Astrocyte (in vitro differentiated cells and primary cell): ENCODE data around the gene TRMT1. TPM values are rescaled to one million over a fixed set of nuclear protein-coding genes. Genes with fewer than 3 reads are reported as not detected.
A peak's percentile ranks its signal among the peaks of the same experiment; 100 is the strongest.

Experiments
- DNase-seq: peaks from one replicate; pipeline ENCODE4 v3.0.0-alpha.2; 2010; ENCODE audit warnings: low read depth
- FAIRE-seq: peaks from 2 replicates; lab custom pipeline; 2011; peaks lifted over from hg19 to GRCh38; lab: Jason Lieb, UNC
- H2AFZ ChIP-seq: 2 replicates; pipeline ENCODE4 v1.6.0; 2012; ENCODE audit warnings: low read depth, low read length, inconsistent platforms
- H3K27ac ChIP-seq: 2 replicates; pipeline ENCODE4 v1.5.1; 2011; ENCODE audit warnings: low read depth, low read length, inconsistent platforms
- H3K27me3 ChIP-seq: 2 replicates; pipeline ENCODE4 v1.6.0; 2011; ENCODE audit warnings: low read length, inconsistent platforms; ENCODE audit not compliant: insufficient read depth
- H3K36me3 ChIP-seq: 2 replicates; pipeline ENCODE4 v1.5.1; 2011; ENCODE audit warnings: low read length, inconsistent platforms; ENCODE audit not compliant: insufficient read depth
- H3K4me1 ChIP-seq: 2 replicates; pipeline ENCODE4 v1.5.1; 2011; ENCODE audit warnings: low read length, inconsistent platforms; ENCODE audit not compliant: insufficient read depth
- H3K4me2 ChIP-seq: 2 replicates; pipeline ENCODE4 v1.6.0; 2012; ENCODE audit warnings: low read length, inconsistent platforms
- H3K4me3 ChIP-seq: 2 replicates; pipeline ENCODE4 v1.5.1; 2011; ENCODE audit warnings: low read depth, mild to moderate bottlenecking, low read length, inconsistent platforms; ENCODE audit not compliant: insufficient read depth
- H3K79me2 ChIP-seq: 2 replicates; pipeline ENCODE4 v1.6.0; 2012; ENCODE audit warnings: mild to moderate bottlenecking, low read length, inconsistent platforms; ENCODE audit not compliant: insufficient read depth
- H3K9ac ChIP-seq: 2 replicates; pipeline ENCODE4 v1.6.0; 2012; ENCODE audit warnings: mild to moderate bottlenecking, low read length, inconsistent platforms
- H3K9me3 ChIP-seq: 2 replicates; pipeline ENCODE4 v1.5.1; 2012; ENCODE audit warnings: low read depth, mild to moderate bottlenecking, low read length, inconsistent platforms; ENCODE audit not compliant: insufficient read depth
- H4K20me1 ChIP-seq: 2 replicates; pipeline ENCODE4 v1.6.0; 2012; ENCODE audit warnings: low read length, inconsistent platforms; ENCODE audit not compliant: insufficient read depth
- H3K27ac Mint-ChIP-seq: one replicate; pipeline ENCODE4 v1.8.0; 2021; ENCODE audit warnings: mild to moderate bottlenecking, mixed read lengths; ENCODE audit not compliant: unreplicated experiment
- H3K27me3 Mint-ChIP-seq: one replicate; pipeline ENCODE4 v1.8.0; 2021; ENCODE audit warnings: low read depth, mixed read lengths; ENCODE audit not compliant: unreplicated experiment
- H3K36me3 Mint-ChIP-seq: one replicate; pipeline ENCODE4 v1.8.0; 2021; ENCODE audit warnings: low read depth, mixed read lengths; ENCODE audit not compliant: unreplicated experiment
- H3K4me1 Mint-ChIP-seq: one replicate; pipeline ENCODE4 v1.8.0; 2021; ENCODE audit warnings: low read depth, mixed read lengths; ENCODE audit not compliant: unreplicated experiment
- H3K4me3 Mint-ChIP-seq: one replicate; pipeline ENCODE4 v1.8.0; 2021; ENCODE audit warnings: mild to moderate bottlenecking, moderate library complexity, mixed read lengths; ENCODE audit not compliant: unreplicated experiment
- H3K9me3 Mint-ChIP-seq: one replicate; pipeline ENCODE4 v1.8.0; 2021; ENCODE audit warnings: mild to moderate bottlenecking, mixed read lengths; ENCODE audit not compliant: unreplicated experiment
- EZH2 ChIP-seq: IDR thresholded peaks from 2 replicates; pipeline ENCODE4 v1.6.1; 2012; ENCODE audit warnings: mild to moderate bottlenecking, low read length, inconsistent platforms; ENCODE audit not compliant: insufficient read depth
- total RNA-seq: library from RNA; stranded (reverse); gene quantifications from 2 replicates; pipeline ENCODE4 v1.2.1, GENCODE V29; 2021
- TF ChIP-seq, protein P1 (sequence below): IDR thresholded peaks from 2 replicates; pipeline ENCODE4 v1.5.1; 2011; ENCODE audit warnings: low read depth, mild to moderate bottlenecking, inconsistent platforms, low read length, moderate library complexity; ENCODE audit not compliant: insufficient read depth

TRMT1 gene
- total RNA-seq, 1 donor from 2014 or later = 43.3 TPM

DNA sequence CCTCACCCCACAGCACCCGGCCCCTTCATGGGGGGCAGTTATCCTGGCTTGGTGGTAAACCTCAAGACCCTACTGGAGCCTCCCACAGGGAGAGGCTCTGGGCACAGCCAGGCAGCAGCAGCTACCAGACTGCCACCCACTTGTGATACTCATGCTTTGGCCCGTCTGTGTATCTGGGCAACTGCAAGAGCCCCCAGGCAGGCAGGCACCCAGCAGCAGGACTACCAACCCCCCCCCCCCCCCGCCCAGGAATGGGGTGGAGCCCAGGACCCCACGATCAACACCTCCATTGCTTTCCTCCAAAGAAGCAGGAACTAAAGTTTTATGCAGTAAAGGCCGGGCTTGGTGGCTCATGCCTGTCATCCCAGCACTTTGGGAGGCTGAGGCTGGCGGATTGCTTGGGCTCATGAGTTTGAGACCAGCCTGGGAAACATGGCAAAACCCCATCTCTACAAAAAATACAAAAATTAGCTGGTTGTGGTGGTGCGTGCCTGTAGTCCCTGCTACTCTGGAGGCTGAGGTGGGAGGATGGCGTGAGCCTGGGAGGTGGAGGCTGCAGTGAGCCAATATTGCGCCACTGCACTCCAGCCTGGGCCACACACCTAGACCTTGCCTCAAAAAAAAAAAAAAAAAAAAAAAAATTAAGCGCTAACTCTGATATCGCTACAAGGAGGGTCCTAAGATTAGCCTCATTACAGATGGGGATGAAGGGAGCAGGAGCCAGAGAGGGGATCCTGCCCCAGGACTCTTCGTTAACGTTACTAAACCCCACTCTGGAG lies 12.8 kb downstream of the TRMT1 start:
- Mint-ChIP-seq H3K27ac (no peak overlapping the region), H3K9me3 (peaks cover 10% of the 10 kb centered on the region), H3K27me3 (peaks cover 17% of the 10 kb centered on the region), H3K4me1 (peaks cover 3% of the 10 kb centered on the region), H3K36me3 (peaks cover 10% of the 10 kb centered on the region), H3K4me3 (no peak overlapping the region)
- peaks cover 5% of the 10 kb centered on the region for H3K4me1 ChIP-seq
- peaks cover 3% of the 10 kb centered on the region for H3K36me3 ChIP-seq
- FAIRE-seq = no peak
- H3K4me2 ChIP-seq = no peak overlapping the region
- H3K79me2 ChIP-seq = no peaks in the 10 kb centered on the region
- H3K27ac ChIP-seq = no peak overlapping the region
- H2AFZ ChIP-seq = no peak overlapping the region
- no peak overlapping the region for H3K4me3 ChIP-seq
- H3K9ac ChIP-seq = no peak overlapping the region
- no peaks in the 10 kb centered on the region for H3K27me3 ChIP-seq
- no peak for DNase-seq
- no peaks in the 10 kb centered on the region for H3K9me3 ChIP-seq
- TF ChIP-seq, protein P1, sequence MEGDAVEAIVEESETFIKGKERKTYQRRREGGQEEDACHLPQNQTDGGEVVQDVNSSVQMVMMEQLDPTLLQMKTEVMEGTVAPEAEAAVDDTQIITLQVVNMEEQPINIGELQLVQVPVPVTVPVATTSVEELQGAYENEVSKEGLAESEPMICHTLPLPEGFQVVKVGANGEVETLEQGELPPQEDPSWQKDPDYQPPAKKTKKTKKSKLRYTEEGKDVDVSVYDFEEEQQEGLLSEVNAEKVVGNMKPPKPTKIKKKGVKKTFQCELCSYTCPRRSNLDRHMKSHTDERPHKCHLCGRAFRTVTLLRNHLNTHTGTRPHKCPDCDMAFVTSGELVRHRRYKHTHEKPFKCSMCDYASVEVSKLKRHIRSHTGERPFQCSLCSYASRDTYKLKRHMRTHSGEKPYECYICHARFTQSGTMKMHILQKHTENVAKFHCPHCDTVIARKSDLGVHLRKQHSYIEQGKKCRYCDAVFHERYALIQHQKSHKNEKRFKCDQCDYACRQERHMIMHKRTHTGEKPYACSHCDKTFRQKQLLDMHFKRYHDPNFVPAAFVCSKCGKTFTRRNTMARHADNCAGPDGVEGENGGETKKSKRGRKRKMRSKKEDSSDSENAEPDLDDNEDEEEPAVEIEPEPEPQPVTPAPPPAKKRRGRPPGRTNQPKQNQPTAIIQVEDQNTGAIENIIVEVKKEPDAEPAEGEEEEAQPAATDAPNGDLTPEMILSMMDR = no peak
- no peak for TF ChIP-seq EZH2
- H4K20me1 ChIP-seq = peaks cover 6% of the 10 kb centered on the region

GRCh38 chr19:13102666-13103580 lies 13.6 kb downstream of the TRMT1 start, which contains the start of gene LYL1:
LYL1 (minus strand) TSS chr19:13102858; CDS start chr19:13101171, 1,687 bp downstream.
- TF ChIP-seq, protein P1 = no peak
- TF ChIP-seq EZH2 = no peak

More at GRCh38 chr19:13102666-13103580, 13.6 kb downstream of the TRMT1 start, which contains the start of gene LYL1:
- H3K9ac ChIP-seq = peak within 1 kb of the TSS; percentile 35
- H3K4me3 ChIP-seq = no peak within 1 kb of the TSS
- H4K20me1 ChIP-seq = peaks cover 6% of the 10 kb centered on the region
- H3K4me2 ChIP-seq = peak within 1 kb of the TSS; percentile 72
- H3K79me2 ChIP-seq = no peaks in the 10 kb centered on the region
- no peak within 1 kb of the TSS for H3K4me3 Mint-ChIP-seq
- no peaks in the 10 kb centered on the region for H3K9me3 ChIP-seq
- no peaks in the 10 kb centered on the region for H3K27me3 ChIP-seq
- H3K36me3 Mint-ChIP-seq = peaks cover 10% of the 10 kb centered on the region
- H2AFZ ChIP-seq = peak within 1 kb of the TSS; percentile 47
- DNase-seq (no peak), FAIRE-seq (no peak)
- peaks cover 3% of the 10 kb centered on the region for H3K36me3 ChIP-seq
- peaks cover 10% of the 10 kb centered on the region for H3K9me3 Mint-ChIP-seq
- peak within 1 kb of the TSS; percentile 53 for H3K27ac Mint-ChIP-seq
- peaks cover 3% of the 10 kb centered on the region for H3K4me1 Mint-ChIP-seq
- peaks cover 20% of the 10 kb centered on the region for H3K27me3 Mint-ChIP-seq
- peaks cover 5% of the 10 kb centered on the region for H3K4me1 ChIP-seq
- H3K27ac ChIP-seq = no peak within 1 kb of the TSS
